NCI-H1694 (cell line): ENCODE data around the gene ST8SIA5.

Source experiments
- DNase-seq: peaks from one replicate; lab custom pipeline; 2025; lab: John Stamatoyannopoulos, UW

Gene ST8SIA5

GRCh38 chr18:46711444-46711863, 45.4 kb downstream of the ST8SIA5 start:
- peak; percentile 41 for DNase-seq

GRCh38 chr18:46706968-46707367, 49.9 kb downstream of the ST8SIA5 start:
- no peak for DNase-seq

- DNase-seq: no peak
Measured at GRCh38 chr18:46705521-46705920, 51.3 kb downstream of the ST8SIA5 start.

- no peak for DNase-seq
Measured at GRCh38 chr18:46704816-46705215, 52.0 kb downstream of the ST8SIA5 start.

GRCh38 chr18:46704189-46704588, 52.7 kb downstream of the ST8SIA5 start:
- no peak for DNase-seq

GRCh38 chr18:46702471-46702870, 54.4 kb downstream of the ST8SIA5 start:
- DNase-seq: no peak

GRCh38 chr18:46700066-46700824, 56.6 kb downstream of the ST8SIA5 start:
- DNase-seq: peak; percentile 68

GRCh38 chr18:46696702-46697101, 60.2 kb downstream of the ST8SIA5 start:
- no peak for DNase-seq

GRCh38 chr18:46696268-46696667, 60.6 kb downstream of the ST8SIA5 start:
- DNase-seq: no peak

GRCh38 chr18:46693996-46694395, 62.9 kb downstream of the ST8SIA5 start:
- no peak for DNase-seq

GRCh38 chr18:46688853-46689525, 67.9 kb downstream of the ST8SIA5 start:
- DNase-seq: no peak

GRCh38 chr18:46686186-46686585, 70.7 kb downstream of the ST8SIA5 start:
- DNase-seq: no peak

- no peak for DNase-seq
Measured at GRCh38 chr18:46683252-46683651, 73.6 kb downstream of the ST8SIA5 start.

GRCh38 chr18:46680784-46681695, 75.8 kb downstream of the ST8SIA5 start:
- no peak for DNase-seq

- no peak for DNase-seq
Measured at GRCh38 chr18:46679846-46680598, 76.8 kb downstream of the ST8SIA5 start.

GRCh38 chr18:46678785-46679399, 78.0 kb downstream of the ST8SIA5 start:
- no peak for DNase-seq

GRCh38 chr18:46678041-46678440, 78.8 kb downstream of the ST8SIA5 start:
- DNase-seq: no peak

- DNase-seq: no peak
Measured at GRCh38 chr18:46677611-46678010, 79.2 kb downstream of the ST8SIA5 start.

- DNase-seq: no peak
Measured at GRCh38 chr18:46676182-46676835, 80.5 kb downstream of the ST8SIA5 start.

GRCh38 chr18:46675112-46675511, 81.7 kb downstream of the ST8SIA5 start:
- no peak for DNase-seq
